Neuronal stem cell (in vitro differentiated cells): Measurements from ENCODE around the gene COLEC11.

Experiments used
- DNase-seq: peaks from one replicate; pipeline ENCODE4 v3.0.0-alpha.2; 2013; ENCODE audit warnings: low spot score
- H2AFZ ChIP-seq: one replicate; pipeline ENCODE4 v1.6.1; 2013; ENCODE audit warnings: mild to moderate bottlenecking, low read length, inconsistent platforms
- H2AK5ac ChIP-seq: 2 replicates; pipeline ENCODE4 v1.6.1; 2013; ENCODE audit warnings: low read depth, mild to moderate bottlenecking, inconsistent platforms, low read length, moderate library complexity, mixed read lengths
- H2BK120ac ChIP-seq: 2 replicates; pipeline ENCODE4 v1.6.1; 2013; ENCODE audit warnings: low read depth, mild to moderate bottlenecking, inconsistent platforms, low read length, moderate library complexity, mixed read lengths
- H2BK12ac ChIP-seq: one replicate; pipeline ENCODE4 v1.6.1; 2013; ENCODE audit warnings: low read length, inconsistent platforms
- H2BK15ac ChIP-seq: 2 replicates; pipeline ENCODE4 v1.6.1; 2013; ENCODE audit warnings: mild to moderate bottlenecking, low read length, inconsistent platforms, mixed read lengths
- H2BK5ac ChIP-seq: one replicate; pipeline ENCODE4 v1.6.1; 2013; ENCODE audit warnings: inconsistent platforms, mild to moderate bottlenecking, low read length, moderate library complexity
- H3K14ac ChIP-seq: one replicate; pipeline ENCODE4 v1.6.1; 2013; ENCODE audit warnings: low read length, inconsistent platforms
- H3K18ac ChIP-seq: 2 replicates; pipeline ENCODE4 v1.6.1; 2013; ENCODE audit warnings: low read length, inconsistent platforms
- H3K23ac ChIP-seq: 2 replicates; pipeline ENCODE4 v1.6.1; 2013; ENCODE audit warnings: low read depth, mild to moderate bottlenecking, mixed read lengths, low read length, inconsistent platforms; ENCODE audit not compliant: poor library complexity
- H3K27ac ChIP-seq: replicated peaks from 3 replicates; pipeline ENCODE4 v1.5.1; 2013; ENCODE audit warnings: low read length, inconsistent platforms
- H3K27me3 ChIP-seq, 3 experiments: 2 replicates each; pipeline ENCODE4 v1.6.1; 2013; ENCODE audit warnings: low read length in 3 of 3, mild to moderate bottlenecking in 2 of 3, inconsistent platforms in 1 of 3, low read depth in 1 of 3, mixed read lengths in 1 of 3, moderate library complexity in 1 of 3; ENCODE audit not compliant: control insufficient read depth in 3 of 3, insufficient read depth in 3 of 3
- H3K36me3 ChIP-seq, 2 donors: replicated peaks in 1 of 2; 2 replicates each; pipeline ENCODE4 v1.6.1; 2013; ENCODE audit warnings: low read length in 2 of 2; ENCODE audit not compliant: control insufficient read depth in 2 of 2, insufficient read depth in 2 of 2
- H3K4ac ChIP-seq: 2 replicates; pipeline ENCODE4 v1.6.1; 2013; ENCODE audit warnings: inconsistent platforms, mild to moderate bottlenecking, low read length, moderate library complexity
- H3K4me1 ChIP-seq, 2 donors: 1 replicate in 1 of 2; 2 replicates in 1 of 2; pipeline ENCODE4 v1.6.1; 2013; ENCODE audit warnings: low read length in 2 of 2, low read depth in 1 of 2; ENCODE audit not compliant: control insufficient read depth in 2 of 2, insufficient read depth in 1 of 2
- H3K4me2 ChIP-seq: one replicate; pipeline ENCODE4 v1.6.1; 2013; ENCODE audit warnings: mild to moderate bottlenecking, low read length, inconsistent platforms; ENCODE audit not compliant: insufficient read depth, poor library complexity, severe bottlenecking
- H3K4me3 ChIP-seq, 2 donors: 2 replicates each; pipeline ENCODE4 v1.5.1; 2013; ENCODE audit warnings: low read length in 2 of 2, mild to moderate bottlenecking in 2 of 2, inconsistent platforms in 1 of 2, moderate library complexity in 1 of 2
- H3K79me1 ChIP-seq: one replicate; pipeline ENCODE4 v1.6.1; 2013; ENCODE audit warnings: low read depth, mild to moderate bottlenecking, inconsistent platforms, low read length, moderate library complexity
- H3K9ac ChIP-seq: one replicate; pipeline ENCODE4 v1.6.1; 2013; ENCODE audit warnings: mild to moderate bottlenecking, low read depth, low read length, inconsistent platforms; ENCODE audit not compliant: poor library complexity
- H3K9me3 ChIP-seq, 2 donors: replicated peaks in 1 of 2; 2 replicates each; pipeline versions ENCODE3 to v1.6.1; 2013; ENCODE audit warnings: low read length in 2 of 2, mild to moderate bottlenecking in 2 of 2, inconsistent platforms in 1 of 2, low read depth in 1 of 2, mixed read lengths in 1 of 2, moderate library complexity in 1 of 2; ENCODE audit not compliant: control insufficient read depth in 2 of 2, insufficient read depth in 1 of 2
- H4K8ac ChIP-seq: one replicate; pipeline ENCODE4 v1.6.1; 2013; ENCODE audit warnings: low read depth, mild to moderate bottlenecking, inconsistent platforms, low read length, moderate library complexity
- H4K91ac ChIP-seq: one replicate; pipeline ENCODE4 v1.6.1; 2013; ENCODE audit warnings: low read length, low read depth, mild to moderate bottlenecking, inconsistent platforms; ENCODE audit not compliant: poor library complexity
- WGBS, 2 donors: extraction: QIAGEN DNeasy Blood & Tissue Kit; methylation state at CpG; one replicate each; pipeline ENCODE4 v1.1.7; 2013; ENCODE audit warnings: missing lambda C conversion rate in 2 of 2, mixed read lengths in 1 of 2; ENCODE audit not compliant: insufficient read length in 2 of 2, insufficient replicate concordance in 1 of 2; ENCODE audit errors: extremely low coverage in 2 of 2; 5-methylcytosine and 5-hydroxymethylcytosine counted together

COLEC11 gene

DNA sequence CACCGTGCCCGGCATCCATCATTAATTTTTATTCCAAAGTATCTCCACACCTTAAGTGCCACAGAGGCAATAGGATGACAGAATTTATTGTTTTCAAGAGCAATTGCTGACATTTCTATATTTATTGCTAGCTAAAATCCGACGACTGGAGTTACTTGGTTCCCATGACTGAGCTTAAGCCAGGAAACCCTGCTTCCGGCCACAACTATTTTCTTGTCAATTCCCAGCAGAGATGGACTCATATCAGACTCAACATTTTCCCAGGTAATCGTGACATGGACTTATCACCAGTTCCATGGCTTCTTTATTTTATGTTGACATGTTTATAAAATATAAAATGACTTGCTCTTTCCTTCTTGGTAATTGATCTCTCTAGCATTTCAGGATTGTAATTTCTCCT is 87.9 kb downstream of the COLEC11 start:
- WGBS, 2 donors = no CpG with 5 or more reads among the region's 6 CpGs
- no peak overlapping the region for H2AK5ac ChIP-seq

DNA sequence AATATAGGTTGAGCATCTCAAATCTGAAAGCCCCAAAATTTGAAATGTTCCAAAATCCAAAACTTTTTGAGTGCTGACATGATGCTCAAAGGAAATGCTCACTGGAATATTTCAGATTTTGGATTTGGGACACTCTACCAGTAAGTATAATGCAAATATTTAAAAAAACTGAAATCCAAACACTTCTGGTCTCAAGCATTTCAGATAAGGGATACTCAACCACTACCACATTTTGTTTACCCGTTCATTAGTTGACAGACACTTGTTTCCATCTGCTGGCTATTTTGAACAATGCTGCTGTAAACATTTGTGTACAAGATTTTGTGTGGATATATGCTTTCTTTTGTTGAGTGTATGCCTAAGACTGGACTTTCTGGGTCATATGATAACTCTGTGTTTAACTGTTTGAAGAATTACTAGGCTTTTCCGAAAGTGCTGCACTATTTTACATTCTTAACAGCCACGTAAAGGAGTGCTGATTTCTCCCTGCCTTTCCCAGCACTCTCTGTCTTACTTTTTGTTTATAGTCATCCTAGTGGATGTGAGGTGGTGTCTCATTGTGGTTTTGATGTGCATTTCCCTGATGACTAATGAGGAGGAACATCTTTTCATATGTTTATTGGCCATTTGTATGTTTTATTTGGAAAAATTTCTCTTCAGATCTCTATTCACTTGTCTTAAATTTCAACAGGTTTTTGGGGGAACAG is 89.0 kb downstream of the COLEC11 start:
- Histone ChIP-seq H2BK12ac (no peak overlapping the region), H3K36me3 (no peaks in the 10 kb centered on the region), H3K27ac (no peak overlapping the region), H3K4me1 (no peaks in the 10 kb centered on the region), H3K9ac (no peak overlapping the region), H4K91ac (no peak overlapping the region), H2BK5ac (no peak overlapping the region), H3K14ac (no peak overlapping the region), H2AK5ac (no peak overlapping the region), H3K4ac (no peak overlapping the region), H2BK15ac (no peak overlapping the region), H3K27me3 (peaks cover 0 to 6% (median 0%) of the 10 kb centered on the region in 3 experiments), H2BK120ac (no peak overlapping the region), H3K9me3 (peaks cover 0 to 3% of the 10 kb centered on the region in 2 donors), H2AFZ (no peak overlapping the region), H3K4me3 (no peak overlapping the region), H3K79me1 (no peaks in the 10 kb centered on the region), H3K4me2 (no peak overlapping the region), H4K8ac (no peak overlapping the region), H3K23ac (no peak overlapping the region), H3K18ac (no peak overlapping the region)
- DNase-seq = no peak
- WGBS, 2 donors = no CpG with 5 or more reads among the region's 3 CpGs

More for the DNA sequence above, 87.9 kb downstream of the COLEC11 start:
- peaks cover 0 to 6% (median 0%) of the 10 kb centered on the region in 3 experiments for H3K27me3 ChIP-seq
- no peak overlapping the region for H3K4me3 ChIP-seq
- no peak overlapping the region for H4K91ac ChIP-seq
- H2AFZ ChIP-seq = no peak overlapping the region
- no peak overlapping the region for H4K8ac ChIP-seq
- H2BK120ac ChIP-seq = no peak overlapping the region
- H3K4me2 ChIP-seq = no peak overlapping the region
- H3K4ac ChIP-seq = no peak overlapping the region
- no peak overlapping the region for H2BK12ac ChIP-seq
- H3K4me1 ChIP-seq = no peaks in the 10 kb centered on the region
- no peaks in the 10 kb centered on the region for H3K79me1 ChIP-seq
- H3K9me3 ChIP-seq = no peaks in the 10 kb centered on the region
- H3K36me3 ChIP-seq = no peaks in the 10 kb centered on the region
- DNase-seq = no peak
- H3K14ac ChIP-seq = no peak overlapping the region
- no peak overlapping the region for H3K9ac ChIP-seq
- H3K18ac ChIP-seq = no peak overlapping the region
- H2BK5ac ChIP-seq = no peak overlapping the region
- H3K23ac ChIP-seq = no peak overlapping the region
- no peak overlapping the region for H3K27ac ChIP-seq
- H2BK15ac ChIP-seq = no peak overlapping the region

DNA sequence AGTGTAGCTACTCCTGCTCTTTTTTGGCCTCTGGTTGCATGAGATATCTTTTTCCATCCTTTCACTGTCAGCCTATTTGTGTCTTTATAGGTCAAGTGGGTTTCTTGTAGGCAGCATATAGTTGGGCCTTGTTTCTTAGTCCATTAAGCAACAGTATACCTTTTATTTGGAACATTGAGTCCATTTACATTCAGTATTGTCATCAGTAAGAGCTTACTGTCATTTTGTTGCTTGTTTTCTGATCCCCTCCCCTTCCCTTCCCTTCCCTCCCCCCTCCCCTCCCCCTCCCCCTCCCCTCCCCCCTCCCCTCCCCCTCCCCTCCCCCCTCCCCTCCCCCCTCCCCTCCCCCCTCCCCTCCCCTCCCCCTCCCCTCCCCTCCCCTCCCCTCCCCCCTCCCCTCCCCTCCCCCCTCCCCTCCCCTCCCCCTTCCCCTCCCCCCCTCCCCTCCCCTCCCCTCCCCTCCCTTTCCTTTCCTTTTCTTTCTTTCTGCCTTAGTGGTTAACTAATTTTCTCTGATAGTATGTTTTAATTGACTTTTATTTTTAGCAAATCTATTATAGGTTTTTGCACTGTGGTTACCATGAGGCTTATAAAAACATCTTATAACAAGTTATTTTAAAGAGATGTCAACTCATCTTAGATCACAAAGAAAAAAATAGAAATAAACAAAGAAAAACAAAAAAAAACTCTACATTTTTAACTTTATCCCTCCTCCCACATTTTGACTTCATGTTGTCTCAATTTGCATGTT is 95.3 kb downstream of the COLEC11 start:
- Histone ChIP-seq H3K14ac (no peak overlapping the region), H3K9ac (no peak overlapping the region), H3K79me1 (no peaks in the 10 kb centered on the region), H3K27me3 (no peaks in the 10 kb centered on the region), H3K36me3 (no peaks in the 10 kb centered on the region), H3K4me2 (no peak overlapping the region), H3K4ac (no peak overlapping the region), H3K9me3 (peaks cover 0 to 3% of the 10 kb centered on the region in 2 donors), H3K23ac (no peak overlapping the region), H2BK15ac (no peak overlapping the region), H2BK5ac (no peak overlapping the region), H3K27ac (no peak overlapping the region), H2AK5ac (no peak overlapping the region), H3K4me3 (no peak overlapping the region), H4K91ac (no peak overlapping the region), H2BK120ac (no peak overlapping the region), H2BK12ac (no peak overlapping the region), H2AFZ (no peak overlapping the region), H3K18ac (no peak overlapping the region), H4K8ac (no peak overlapping the region), H3K4me1 (no peaks in the 10 kb centered on the region)
- no peak for DNase-seq

DNA sequence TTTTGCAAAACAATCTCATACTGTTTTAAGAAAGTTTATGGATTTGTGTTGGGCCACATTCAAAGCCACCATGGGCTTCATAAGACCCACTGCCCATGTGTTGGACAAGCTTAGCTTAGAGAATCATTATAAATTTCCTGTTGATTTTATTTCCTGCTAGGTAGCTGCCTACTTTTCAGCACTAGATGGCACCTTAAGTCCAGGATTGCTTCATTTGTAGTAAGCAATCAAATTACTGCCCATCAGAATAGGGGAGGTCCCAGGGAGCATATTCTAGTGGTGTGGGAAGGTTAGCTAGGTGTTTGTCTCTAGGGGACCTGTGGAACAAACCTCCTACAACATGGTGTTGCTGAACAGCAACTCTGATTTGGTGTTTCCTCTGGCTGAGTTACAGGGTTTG is 97.5 kb downstream of the COLEC11 start:
- Histone ChIP-seq H4K8ac (no peak overlapping the region), H3K36me3 (no peaks in the 10 kb centered on the region), H2AFZ (no peak overlapping the region), H3K23ac (no peak overlapping the region), H3K27ac (no peak overlapping the region), H3K9me3 (peaks cover 0 to 3% of the 10 kb centered on the region in 2 donors), H2AK5ac (no peak overlapping the region), H4K91ac (no peak overlapping the region), H2BK15ac (no peak overlapping the region), H3K4me2 (no peak overlapping the region), H3K79me1 (no peaks in the 10 kb centered on the region), H3K14ac (no peak overlapping the region), H3K4me1 (no peaks in the 10 kb centered on the region), H3K4me3 (no peak overlapping the region), H3K18ac (no peak overlapping the region), H3K4ac (no peak overlapping the region), H3K9ac (no peak overlapping the region), H2BK5ac (no peak overlapping the region), H2BK120ac (no peak overlapping the region), H3K27me3 (no peaks in the 10 kb centered on the region), H2BK12ac (no peak overlapping the region)
- peak; percentile 18 for DNase-seq
